Large intestine (tissue), 3 donors: ENCODE data around the gene C5orf46. TPM values are rescaled to one million over a fixed set of nuclear protein-coding genes. Genes with fewer than 3 reads are reported as not detected.

Experiments
- DNase-seq, 2 donors: peaks; one replicate each; pipeline versions ENCODE4 v3.0.0 to v3.0.0-alpha.2; 2013
- H3K27ac ChIP-seq: one replicate; pipeline ENCODE4 v1.5.1; 2013; ENCODE audit warnings: low read length
- H3K27me3 ChIP-seq: 2 replicates; pipeline ENCODE4 v1.6.1; 2013; ENCODE audit warnings: low read length; ENCODE audit not compliant: control insufficient read depth, insufficient read depth
- H3K36me3 ChIP-seq: 2 replicates; pipeline ENCODE4 v1.6.1; 2013; ENCODE audit warnings: low read length; ENCODE audit not compliant: control insufficient read depth, insufficient read depth
- H3K4me1 ChIP-seq: one replicate; pipeline ENCODE4 v1.6.1; 2013; ENCODE audit warnings: low read length; ENCODE audit not compliant: control insufficient read depth, insufficient read depth
- H3K4me3 ChIP-seq: one replicate; pipeline ENCODE4 v1.5.1; 2013; ENCODE audit warnings: low read length
- H3K9me3 ChIP-seq: one replicate; pipeline ENCODE4 v1.6.1; 2013; ENCODE audit warnings: mild to moderate bottlenecking, low read depth, low read length, moderate library complexity; ENCODE audit not compliant: control insufficient read depth
- WGBS: methylation state at CpG from one replicate; pipeline ENCODE4 v1.1.5; 2013; ENCODE audit warnings: low lambda C conversion rate; ENCODE audit not compliant: insufficient coverage; 5-methylcytosine and 5-hydroxymethylcytosine counted together
- polyA plus RNA-seq: library from polyadenylated mRNA; unstranded; fragments of 120-200 nt; gene quantifications from one replicate; pipeline ENCODE4 v1.2.1, GENCODE V29; 2013

The C5orf46 gene
- polyA plus RNA-seq, 1 donor: not detected

GRCh38 chr5:147858565-147858964 is 47.8 kb downstream of the C5orf46 start:
- no peak overlapping the region for H3K27ac ChIP-seq
- H3K27me3 ChIP-seq: no peaks in the 10 kb centered on the region
- no peak overlapping the region for H3K4me3 ChIP-seq
- no peak for DNase-seq
- WGBS: no CpG with 5 or more reads among the region's 1 CpG
- H3K4me1 ChIP-seq: no peaks in the 10 kb centered on the region
- H3K9me3 ChIP-seq: no peaks in the 10 kb centered on the region
- H3K36me3 ChIP-seq: no peaks in the 10 kb centered on the region

GRCh38 chr5:147857302-147858129 is 48.8 kb downstream of the C5orf46 start:
- peak; percentile 32 to 52 for DNase-seq
- Histone ChIP-seq H3K4me1 (no peaks in the 10 kb centered on the region), H3K36me3 (no peaks in the 10 kb centered on the region), H3K27ac (no peak overlapping the region), H3K27me3 (no peaks in the 10 kb centered on the region), H3K4me3 (no peak overlapping the region), H3K9me3 (no peaks in the 10 kb centered on the region)
- WGBS: no CpG with 5 or more reads among the region's 2 CpGs

- Histone ChIP-seq H3K36me3 (no peaks in the 10 kb centered on the region), H3K9me3 (no peaks in the 10 kb centered on the region), H3K27ac (no peak overlapping the region), H3K4me3 (no peak overlapping the region), H3K4me1 (no peaks in the 10 kb centered on the region), H3K27me3 (no peaks in the 10 kb centered on the region)
- DNase-seq: no peak
Measured at GRCh38 chr5:147856801-147857200, 49.5 kb downstream of the C5orf46 start.

DNA sequence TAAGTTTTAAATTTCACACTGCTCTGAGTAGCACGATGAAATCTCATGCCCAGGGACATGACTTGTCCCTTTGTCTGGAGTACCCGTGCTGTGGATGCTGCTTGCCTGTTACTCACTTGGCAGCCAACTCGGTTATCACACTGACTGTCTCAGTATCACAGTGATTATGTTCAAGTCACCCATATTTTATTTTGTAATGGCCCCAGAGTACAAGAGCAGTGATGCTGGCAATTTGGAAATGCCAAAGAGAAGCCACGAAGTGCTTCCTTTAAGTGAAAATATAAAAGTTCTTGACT is 50.6 kb downstream of the C5orf46 start:
- Histone ChIP-seq H3K27ac (no peak overlapping the region), H3K4me3 (no peak overlapping the region), H3K36me3 (no peaks in the 10 kb centered on the region), H3K27me3 (no peaks in the 10 kb centered on the region), H3K9me3 (no peaks in the 10 kb centered on the region), H3K4me1 (no peaks in the 10 kb centered on the region)
- WGBS: 100% methylated on average over 1 of the region's 4 CpGs
- no peak for DNase-seq

DNA sequence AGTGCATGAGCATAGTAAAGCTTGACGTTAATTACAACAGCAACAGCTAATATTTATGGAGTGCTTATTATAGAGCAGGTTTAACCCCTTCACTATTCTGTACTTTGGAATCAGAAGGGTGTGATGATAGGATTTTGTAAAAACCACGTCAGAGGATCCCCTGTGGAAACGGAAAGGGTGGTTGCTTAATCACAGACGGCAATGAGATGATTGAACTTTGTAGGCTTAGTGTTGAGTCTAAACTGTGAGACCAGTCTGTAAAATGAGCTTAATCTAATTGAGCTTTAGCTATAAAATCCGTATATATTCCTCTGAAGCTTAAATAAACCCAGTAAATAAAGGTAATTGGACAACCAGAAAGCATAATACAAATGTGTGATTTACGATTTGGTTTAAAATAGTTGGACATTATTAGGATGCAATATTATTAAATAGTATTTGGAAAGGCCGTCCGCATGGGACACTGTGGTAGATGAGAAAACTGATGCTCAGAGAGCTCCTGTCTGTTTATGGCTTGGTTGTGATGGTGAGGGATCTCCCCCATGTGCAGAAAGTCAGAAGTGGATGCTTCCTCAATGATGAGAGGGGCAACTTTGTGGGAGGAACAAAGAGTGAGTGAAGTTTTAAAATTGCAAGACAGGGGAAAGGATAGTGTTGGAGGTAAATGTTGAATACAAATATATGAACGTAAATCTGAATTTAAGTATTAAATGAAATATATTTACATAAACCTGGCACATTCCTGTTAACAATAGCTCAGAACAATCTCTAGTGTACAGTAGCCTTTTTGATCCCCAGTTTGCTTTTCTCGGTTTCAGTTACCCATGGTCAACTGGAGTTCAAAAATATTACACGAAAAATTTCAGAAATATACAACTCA is 51.2 kb downstream of the C5orf46 start:
- Histone ChIP-seq H3K36me3 (no peaks in the 10 kb centered on the region), H3K4me1 (no peaks in the 10 kb centered on the region), H3K9me3 (no peaks in the 10 kb centered on the region), H3K27me3 (no peaks in the 10 kb centered on the region), H3K4me3 (no peak overlapping the region), H3K27ac (no peak overlapping the region)
- no peak for DNase-seq
- 80% methylated on average over 5 of the region's 11 CpGs for WGBS

DNA sequence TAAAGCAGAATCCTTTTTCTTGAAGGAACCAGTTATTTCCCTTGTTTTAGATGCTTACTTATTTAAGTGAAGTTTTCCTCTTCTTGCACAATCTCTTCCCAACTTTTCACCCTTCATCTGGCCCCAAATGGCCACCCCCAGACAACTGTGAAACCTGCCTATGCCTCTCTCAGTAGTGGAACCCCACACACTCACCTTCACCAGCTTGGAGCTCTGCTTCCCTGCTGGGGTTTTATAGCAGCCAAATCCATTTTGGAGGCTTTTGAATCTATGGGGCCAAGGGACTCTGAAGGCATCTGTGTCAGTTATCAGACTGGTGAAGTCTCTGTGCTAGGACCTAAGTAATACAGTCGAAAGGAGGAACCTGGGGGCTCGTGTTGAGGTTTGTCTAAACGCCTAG is 52.0 kb downstream of the C5orf46 start:
- H3K36me3 ChIP-seq: no peaks in the 10 kb centered on the region
- 100% methylated on average over 2 of the region's 3 CpGs for WGBS
- no peak for DNase-seq
- H3K4me3 ChIP-seq: no peak overlapping the region
- H3K4me1 ChIP-seq: no peaks in the 10 kb centered on the region
- H3K27me3 ChIP-seq: no peaks in the 10 kb centered on the region
- H3K27ac ChIP-seq: no peak overlapping the region
- no peaks in the 10 kb centered on the region for H3K9me3 ChIP-seq

DNA sequence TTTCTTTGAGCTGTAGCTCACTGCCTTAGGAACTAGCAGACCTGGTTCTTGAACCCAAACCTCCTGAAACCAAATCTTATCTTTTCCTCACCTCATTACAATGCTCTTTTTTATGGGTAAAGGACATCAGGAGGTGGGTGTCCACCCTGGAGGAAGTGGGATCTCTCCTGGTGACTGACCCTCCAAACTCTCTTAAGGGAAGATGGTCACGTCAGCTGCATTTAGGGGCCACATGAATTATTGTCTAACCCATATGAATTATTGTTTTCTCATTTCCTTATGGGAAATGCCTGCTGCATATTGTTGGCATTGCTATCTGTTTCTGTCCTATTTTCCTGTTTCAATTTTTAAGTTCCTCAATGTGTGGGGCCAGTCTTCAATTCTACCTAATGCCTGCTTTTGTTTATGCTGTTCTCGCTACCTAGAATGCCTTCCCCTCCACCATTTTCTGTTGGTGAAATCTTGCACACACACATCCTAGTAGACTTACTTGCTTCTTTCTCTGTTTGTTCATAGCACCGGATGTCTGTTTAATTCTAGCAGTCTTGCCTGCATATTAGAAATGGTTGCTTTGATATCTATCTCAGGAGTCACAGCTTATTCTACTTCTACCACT is 52.9 kb downstream of the C5orf46 start:
- WGBS: no CpG with 5 or more reads among the region's 3 CpGs
- H3K27ac ChIP-seq: no peak overlapping the region
- no peaks in the 10 kb centered on the region for H3K9me3 ChIP-seq
- no peak for DNase-seq
- no peaks in the 10 kb centered on the region for H3K27me3 ChIP-seq
- H3K36me3 ChIP-seq: no peaks in the 10 kb centered on the region
- H3K4me3 ChIP-seq: no peak overlapping the region
- no peaks in the 10 kb centered on the region for H3K4me1 ChIP-seq

DNA sequence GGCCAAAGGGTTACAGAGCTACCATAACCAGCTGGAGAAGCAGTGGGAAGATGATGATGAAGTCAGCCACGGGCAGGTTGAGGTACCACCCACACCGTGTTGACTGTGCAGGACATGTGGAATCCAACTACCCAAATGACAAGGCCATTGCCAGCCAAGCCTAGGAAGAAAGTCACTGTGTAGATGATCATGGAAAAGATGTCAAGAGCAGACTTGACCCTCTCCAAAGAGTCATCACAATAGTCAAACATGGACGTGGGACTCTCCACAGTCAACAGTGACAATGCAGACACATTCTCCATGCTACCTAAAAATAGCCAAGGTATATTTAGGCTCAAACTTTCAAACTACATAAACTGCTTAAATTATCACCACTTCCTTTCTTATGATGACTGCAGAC is 54.0 kb downstream of the C5orf46 start:
- H3K9me3 ChIP-seq: no peaks in the 10 kb centered on the region
- H3K36me3 ChIP-seq: no peaks in the 10 kb centered on the region
- no peak overlapping the region for H3K27ac ChIP-seq
- H3K4me1 ChIP-seq: no peaks in the 10 kb centered on the region
- no peak for DNase-seq
- WGBS: no CpG with 5 or more reads among the region's 3 CpGs
- H3K4me3 ChIP-seq: no peak overlapping the region
- H3K27me3 ChIP-seq: no peaks in the 10 kb centered on the region

- no peak overlapping the region for H3K4me3 ChIP-seq
- H3K27ac ChIP-seq: no peak overlapping the region
- H3K4me1 ChIP-seq: no peaks in the 10 kb centered on the region
- no CpG with 5 or more reads among the region's 3 CpGs for WGBS
- H3K36me3 ChIP-seq: no peaks in the 10 kb centered on the region
- no peak for DNase-seq
- H3K9me3 ChIP-seq: no peaks in the 10 kb centered on the region
- H3K27me3 ChIP-seq: no peaks in the 10 kb centered on the region
Measured at GRCh38 chr5:147851578-147851977, 54.8 kb downstream of the C5orf46 start.

- Histone ChIP-seq H3K27ac (no peak overlapping the region), H3K36me3 (no peaks in the 10 kb centered on the region), H3K27me3 (no peaks in the 10 kb centered on the region), H3K4me1 (no peaks in the 10 kb centered on the region), H3K9me3 (no peaks in the 10 kb centered on the region), H3K4me3 (no peak overlapping the region)
- no peak for DNase-seq
- WGBS: 78% methylated on average over 1 of the region's 2 CpGs
Measured at GRCh38 chr5:147849226-147849625, 57.1 kb downstream of the C5orf46 start.
